ENCODE measurements around the gene CTIF.

Gene CTIF

DNA sequence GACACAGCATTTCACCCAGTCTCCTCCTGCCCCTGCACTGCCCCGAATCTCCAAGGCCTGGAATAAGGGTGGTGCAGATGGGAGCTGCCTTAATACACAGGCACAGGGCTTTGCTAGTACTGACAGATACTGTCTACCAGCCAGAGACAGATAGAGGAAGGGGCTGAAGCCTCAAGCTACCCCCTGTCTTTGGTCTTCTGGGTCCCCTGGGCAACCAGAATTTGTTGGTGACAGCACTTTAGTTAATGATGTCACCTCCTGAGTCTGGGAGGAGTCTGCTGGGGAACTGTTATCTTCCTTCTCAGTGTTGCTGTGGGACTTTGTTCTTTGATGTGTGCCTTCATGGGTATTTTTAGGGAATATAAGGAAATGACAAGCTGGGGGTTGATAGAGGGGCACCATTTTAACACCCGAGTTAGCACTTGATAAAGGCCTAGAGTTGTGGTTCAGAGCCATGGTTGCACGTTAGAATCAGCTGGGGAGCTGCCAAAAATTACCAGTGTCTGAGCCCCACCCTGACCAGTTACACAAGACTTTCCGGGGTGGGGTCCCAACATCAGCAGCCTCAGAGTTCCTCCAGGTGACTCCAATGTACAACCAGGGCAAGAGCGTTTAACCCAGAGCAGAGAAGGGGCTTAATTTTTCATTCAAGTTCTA, 275.1 kb downstream of the CTIF start:
- Histone ChIP-seq H3K27ac (ENCODE audit: low read length) (no peak overlapping the region), H3K9me3 (ENCODE audit: control insufficient read depth, insufficient read depth, low read length) (no peaks in the 10 kb centered on the region), H3K4me1 (ENCODE audit: control insufficient read depth, insufficient read depth, low read length) (no peaks in the 10 kb centered on the region), H3K36me3 (ENCODE audit: control insufficient read depth, insufficient read depth, low read length) (no peaks in the 10 kb centered on the region), H3K27me3 (ENCODE audit: control insufficient read depth, insufficient read depth, low read length) (no peaks in the 10 kb centered on the region), H3K4me3 (ENCODE audit: low read length) (no peak overlapping the region)
- WGBS (ENCODE audit: insufficient coverage, insufficient read length): no CpG with 5 or more reads among the region's 5 CpGs
- no peak for DNase-seq (ENCODE audit: low read depth, low spot score)

DNA sequence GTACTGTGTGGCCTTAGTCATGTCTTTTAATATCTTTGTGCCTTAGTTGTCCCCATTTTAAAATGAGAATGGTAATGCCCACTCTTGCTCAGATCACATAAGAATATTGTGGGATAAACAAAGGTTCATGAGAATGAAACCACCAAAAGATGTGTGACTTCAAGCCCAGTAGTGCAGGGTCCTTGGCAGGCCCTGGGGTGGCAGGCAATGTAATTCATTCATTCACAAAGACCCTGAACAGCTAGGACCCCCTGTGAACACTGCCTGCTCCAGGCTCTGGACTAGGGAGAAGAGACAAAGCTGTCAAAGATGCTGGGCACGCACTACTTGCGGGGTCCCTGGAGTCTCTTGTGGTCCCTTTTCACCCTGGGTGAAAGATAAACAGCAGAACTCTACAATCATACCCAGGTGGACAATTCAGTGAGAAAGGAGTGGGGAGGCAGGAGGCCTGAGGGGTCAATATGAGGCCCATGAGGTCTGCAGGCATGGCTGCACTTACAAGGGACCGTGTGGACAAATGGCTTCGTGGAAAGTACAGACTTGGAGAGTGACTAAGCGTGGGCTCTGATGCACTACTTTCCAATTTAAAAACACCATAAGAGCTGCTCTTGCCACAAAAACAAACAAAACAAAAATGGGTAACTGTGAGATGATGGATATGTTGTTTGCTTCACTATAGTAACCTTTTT, 275.8 kb downstream of the CTIF start:
- DNase-seq (ENCODE audit: low read depth, low spot score): no peak
- no peaks in the 10 kb centered on the region for H3K27me3 ChIP-seq (ENCODE audit: control insufficient read depth, insufficient read depth, low read length)

DNA sequence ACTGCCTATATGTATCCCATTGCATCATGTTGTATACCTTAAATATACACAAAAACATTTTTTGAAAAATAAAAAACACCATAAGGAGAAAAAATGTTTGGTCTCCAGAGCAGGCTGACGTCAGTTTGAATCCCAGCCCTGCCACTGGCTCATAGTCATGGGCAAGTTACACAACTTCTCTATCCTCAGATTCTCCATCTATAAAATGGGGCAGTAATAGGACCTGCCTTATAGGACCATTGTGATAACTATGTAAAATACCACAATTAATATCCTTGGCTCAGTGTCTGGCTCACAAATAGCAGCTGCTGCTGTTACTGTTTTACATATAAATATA, 276.3 kb downstream of the CTIF start:
- H3K27ac ChIP-seq (ENCODE audit: low read length): no peak overlapping the region
- no peaks in the 10 kb centered on the region for H3K27me3 ChIP-seq (ENCODE audit: control insufficient read depth, insufficient read depth, low read length)
- no peaks in the 10 kb centered on the region for H3K36me3 ChIP-seq (ENCODE audit: control insufficient read depth, insufficient read depth, low read length)
- no peaks in the 10 kb centered on the region for H3K9me3 ChIP-seq (ENCODE audit: control insufficient read depth, insufficient read depth, low read length)
- no peak for DNase-seq (ENCODE audit: low read depth, low spot score)
- H3K4me3 ChIP-seq (ENCODE audit: low read length): no peak overlapping the region
- no peaks in the 10 kb centered on the region; the same call in 1 of the 2 replicates for H3K4me1 ChIP-seq (ENCODE audit: control insufficient read depth, insufficient read depth, low read length)
- WGBS (ENCODE audit: insufficient coverage, insufficient read length): no CpG with 5 or more reads among the region's 1 CpG

More for the DNA sequence above, 275.8 kb downstream of the CTIF start:
- no peaks in the 10 kb centered on the region for H3K9me3 ChIP-seq (ENCODE audit: control insufficient read depth, insufficient read depth, low read length)
- no peaks in the 10 kb centered on the region for H3K36me3 ChIP-seq (ENCODE audit: control insufficient read depth, insufficient read depth, low read length)
- H3K4me1 ChIP-seq (ENCODE audit: control insufficient read depth, insufficient read depth, low read length): no peaks in the 10 kb centered on the region; the same call in 1 of the 2 replicates
- no peak overlapping the region for H3K4me3 ChIP-seq (ENCODE audit: low read length)
- no peak overlapping the region for H3K27ac ChIP-seq (ENCODE audit: low read length)
- WGBS (ENCODE audit: insufficient coverage, insufficient read length): no CpG with 5 or more reads among the region's 5 CpGs

DNA sequence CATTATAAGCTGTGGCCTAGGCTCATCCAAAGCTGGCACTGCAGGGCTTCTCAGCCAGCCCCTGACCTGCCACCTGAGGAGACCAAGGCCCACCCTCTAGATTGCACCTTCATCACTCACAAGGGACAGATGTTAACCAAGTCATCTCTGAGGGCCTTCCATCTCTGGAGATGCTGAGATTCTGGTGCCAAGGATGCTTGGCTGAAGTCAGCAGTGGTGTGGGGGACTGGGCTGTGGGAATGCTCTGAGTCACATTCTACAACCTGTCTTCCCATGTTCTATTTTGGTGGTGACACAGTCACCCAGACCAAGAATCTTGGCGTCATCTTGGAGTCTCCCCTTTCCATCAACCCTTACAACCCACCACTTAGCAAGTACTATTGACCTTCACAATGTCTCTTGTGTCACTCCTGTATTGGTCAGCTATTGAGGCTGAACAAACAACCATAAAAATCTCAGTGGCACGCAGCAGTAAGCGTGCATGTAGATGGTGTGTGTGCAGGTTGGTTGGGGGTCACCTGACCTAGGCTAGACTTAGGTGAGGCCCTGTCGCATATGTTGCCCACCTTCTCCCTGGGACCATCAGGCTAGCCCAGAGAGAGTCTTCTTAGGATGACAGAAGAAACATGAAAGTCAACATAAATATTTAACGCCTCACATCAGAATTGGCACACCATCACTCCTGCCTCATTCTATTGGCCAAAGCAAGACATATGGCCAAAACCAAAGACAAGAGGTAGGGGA, 276.9 kb downstream of the CTIF start:
- Histone ChIP-seq H3K4me1 (ENCODE audit: control insufficient read depth, insufficient read depth, low read length) (no peaks in the 10 kb centered on the region; the same call in 1 of the 2 replicates), H3K36me3 (ENCODE audit: control insufficient read depth, insufficient read depth, low read length) (no peaks in the 10 kb centered on the region), H3K9me3 (ENCODE audit: control insufficient read depth, insufficient read depth, low read length) (no peaks in the 10 kb centered on the region), H3K4me3 (ENCODE audit: low read length) (no peak overlapping the region), H3K27me3 (ENCODE audit: control insufficient read depth, insufficient read depth, low read length) (no peaks in the 10 kb centered on the region), H3K27ac (ENCODE audit: low read length) (no peak overlapping the region)
- no peak for DNase-seq (ENCODE audit: low read depth, low spot score)
- no CpG with 5 or more reads among the region's 5 CpGs for WGBS (ENCODE audit: insufficient coverage, insufficient read length)

DNA sequence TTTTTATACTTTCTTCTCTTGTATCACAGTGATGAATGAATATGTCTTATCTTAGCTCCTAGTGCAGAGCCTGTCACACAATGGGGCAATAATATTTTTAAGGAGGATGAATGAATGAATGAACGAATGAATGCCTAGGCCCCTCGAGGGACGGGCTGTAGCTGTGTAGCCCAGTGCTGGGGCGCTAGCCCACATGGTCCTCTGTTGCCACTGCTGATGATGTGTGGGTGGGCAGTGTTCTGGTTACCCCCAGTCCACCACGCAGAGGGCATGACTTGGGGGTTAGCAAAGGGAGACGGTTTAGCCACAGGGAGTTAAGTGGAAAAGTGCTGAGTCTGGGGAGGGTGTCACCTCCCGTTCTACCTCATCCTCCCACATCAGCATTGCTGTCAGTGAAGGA, 277.7 kb downstream of the CTIF start:
- H3K9me3 ChIP-seq (ENCODE audit: control insufficient read depth, insufficient read depth, low read length): no peaks in the 10 kb centered on the region
- no peaks in the 10 kb centered on the region for H3K36me3 ChIP-seq (ENCODE audit: control insufficient read depth, insufficient read depth, low read length)
- no peak for DNase-seq (ENCODE audit: low read depth, low spot score)
- no peak overlapping the region for H3K4me3 ChIP-seq (ENCODE audit: low read length)
- WGBS (ENCODE audit: insufficient coverage, insufficient read length): no CpG with 5 or more reads among the region's 7 CpGs
- no peaks in the 10 kb centered on the region for H3K27me3 ChIP-seq (ENCODE audit: control insufficient read depth, insufficient read depth, low read length)
- H3K27ac ChIP-seq (ENCODE audit: low read length): no peak overlapping the region
- H3K4me1 ChIP-seq (ENCODE audit: control insufficient read depth, insufficient read depth, low read length): no peaks in the 10 kb centered on the region; the same call in 1 of the 2 replicates

DNA sequence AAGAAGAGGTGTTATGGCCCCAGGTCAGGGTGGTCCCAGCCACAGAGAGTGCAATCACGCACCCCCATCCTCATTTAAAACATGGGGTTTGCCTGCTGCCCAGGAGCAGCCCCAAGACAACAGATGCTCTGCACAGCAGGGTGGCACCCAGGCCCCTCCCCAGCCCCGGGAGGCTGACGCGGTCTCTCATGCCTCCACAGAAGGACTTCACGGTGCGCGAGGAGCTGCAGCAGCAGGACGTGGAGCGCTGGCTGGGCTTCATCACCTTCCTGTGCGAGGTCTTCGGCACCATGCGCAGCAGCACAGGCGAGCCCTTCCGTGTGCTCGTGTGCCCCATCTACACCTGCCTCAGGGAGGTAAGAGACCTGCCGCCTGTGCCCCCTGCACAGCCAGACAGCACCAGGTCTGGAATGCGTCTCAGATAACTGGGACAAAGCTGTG, 278.2 kb downstream of the CTIF start:
- no peaks in the 10 kb centered on the region for H3K27me3 ChIP-seq (ENCODE audit: control insufficient read depth, insufficient read depth, low read length)
- H3K4me3 ChIP-seq (ENCODE audit: low read length): no peak overlapping the region
- no peak for DNase-seq (ENCODE audit: low read depth, low spot score)
- H3K27ac ChIP-seq (ENCODE audit: low read length): no peak overlapping the region
- H3K36me3 ChIP-seq (ENCODE audit: control insufficient read depth, insufficient read depth, low read length): no peaks in the 10 kb centered on the region
- no peaks in the 10 kb centered on the region for H3K9me3 ChIP-seq (ENCODE audit: control insufficient read depth, insufficient read depth, low read length)
- H3K4me1 ChIP-seq (ENCODE audit: control insufficient read depth, insufficient read depth, low read length): no peaks in the 10 kb centered on the region; the same call in 1 of the 2 replicates
- WGBS (ENCODE audit: insufficient coverage, insufficient read length): no CpG with 5 or more reads among the region's 17 CpGs

DNA sequence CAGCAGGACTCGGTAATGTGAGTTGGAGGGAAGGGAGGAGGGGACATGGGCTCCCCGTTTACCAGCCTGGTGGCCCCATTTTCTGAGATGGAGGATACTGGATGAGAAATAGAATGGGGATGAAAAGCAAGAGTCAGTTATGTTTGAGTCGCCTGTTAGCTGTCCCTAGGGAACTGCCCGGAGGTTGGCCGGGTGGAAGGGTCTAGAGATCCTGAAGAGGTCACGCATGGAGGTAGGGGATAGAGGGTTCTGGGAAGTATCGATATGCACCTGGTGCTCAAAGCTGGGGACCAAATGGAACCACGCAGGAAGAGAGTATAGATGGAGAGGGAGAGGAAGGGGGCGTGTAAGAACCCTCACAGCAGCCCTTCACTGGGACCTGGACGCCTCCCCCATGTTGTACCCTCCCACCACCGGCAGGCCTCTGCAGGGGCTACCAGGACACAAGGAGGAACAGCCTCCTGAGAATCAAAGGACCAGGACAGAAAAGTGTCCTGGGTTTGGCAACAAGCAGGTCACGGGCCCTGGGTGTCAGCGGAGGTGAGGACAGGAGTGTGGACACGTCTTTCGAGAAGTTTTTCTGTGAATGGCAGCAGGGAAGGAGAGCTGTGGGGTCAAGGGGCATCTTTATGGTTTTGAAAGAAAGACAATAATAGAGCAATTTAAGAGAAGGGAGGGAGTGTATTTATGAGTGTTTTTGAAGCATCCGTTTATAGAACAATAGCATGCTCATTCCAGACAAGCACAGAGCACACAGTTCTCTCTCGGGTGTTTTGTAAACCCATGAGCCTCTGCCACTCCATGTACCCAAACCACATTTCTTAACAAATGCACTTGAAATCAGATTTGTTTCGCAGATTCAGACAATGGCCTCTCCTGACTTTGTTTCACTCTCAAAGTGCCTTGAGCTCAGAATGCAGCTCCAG, 279.8 kb downstream of the CTIF start:
- Histone ChIP-seq H3K4me1 (ENCODE audit: control insufficient read depth, insufficient read depth, low read length) (no peaks in the 10 kb centered on the region; the same call in 1 of the 2 replicates), H3K27ac (ENCODE audit: low read length) (no peak overlapping the region), H3K9me3 (ENCODE audit: control insufficient read depth, insufficient read depth, low read length) (no peaks in the 10 kb centered on the region), H3K4me3 (ENCODE audit: low read length) (no peak overlapping the region), H3K27me3 (ENCODE audit: control insufficient read depth, insufficient read depth, low read length) (no peaks in the 10 kb centered on the region), H3K36me3 (ENCODE audit: control insufficient read depth, insufficient read depth, low read length) (no peaks in the 10 kb centered on the region)
- DNase-seq (ENCODE audit: low read depth, low spot score): no peak
- 100% methylated on average over 1 of the region's 18 CpGs for WGBS (ENCODE audit: insufficient coverage, insufficient read length)

DNA sequence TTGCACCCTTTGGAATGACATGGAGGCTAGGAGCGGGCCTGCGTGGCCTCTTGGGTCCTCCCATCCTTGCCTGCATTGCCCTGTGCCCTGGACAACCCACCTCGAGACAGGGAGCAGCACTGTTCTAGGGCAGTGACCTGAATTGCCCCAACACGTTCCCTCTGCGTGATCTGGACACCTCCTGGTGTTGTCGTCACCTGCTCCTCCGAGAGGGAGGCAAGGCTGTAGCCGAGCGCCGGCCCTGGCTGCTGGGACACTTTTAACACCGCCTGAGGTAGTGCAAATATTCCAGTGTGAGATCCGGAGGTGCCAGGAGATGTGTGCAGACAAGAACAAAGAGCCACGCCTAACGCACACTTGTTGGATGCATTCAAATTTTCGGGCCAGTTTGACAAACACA, 280.4 kb downstream of the CTIF start:
- H3K4me1 ChIP-seq (ENCODE audit: control insufficient read depth, insufficient read depth, low read length): no peaks in the 10 kb centered on the region; the same call in 1 of the 2 replicates
- no peak overlapping the region for H3K4me3 ChIP-seq (ENCODE audit: low read length)
- H3K9me3 ChIP-seq (ENCODE audit: control insufficient read depth, insufficient read depth, low read length): no peaks in the 10 kb centered on the region
- no peaks in the 10 kb centered on the region for H3K27me3 ChIP-seq (ENCODE audit: control insufficient read depth, insufficient read depth, low read length)
- H3K36me3 ChIP-seq (ENCODE audit: control insufficient read depth, insufficient read depth, low read length): no peaks in the 10 kb centered on the region
- no peak overlapping the region for H3K27ac ChIP-seq (ENCODE audit: low read length)
- DNase-seq (ENCODE audit: low read depth, low spot score): no peak
- WGBS (ENCODE audit: insufficient coverage, insufficient read length): no CpG with 5 or more reads among the region's 15 CpGs

DNA sequence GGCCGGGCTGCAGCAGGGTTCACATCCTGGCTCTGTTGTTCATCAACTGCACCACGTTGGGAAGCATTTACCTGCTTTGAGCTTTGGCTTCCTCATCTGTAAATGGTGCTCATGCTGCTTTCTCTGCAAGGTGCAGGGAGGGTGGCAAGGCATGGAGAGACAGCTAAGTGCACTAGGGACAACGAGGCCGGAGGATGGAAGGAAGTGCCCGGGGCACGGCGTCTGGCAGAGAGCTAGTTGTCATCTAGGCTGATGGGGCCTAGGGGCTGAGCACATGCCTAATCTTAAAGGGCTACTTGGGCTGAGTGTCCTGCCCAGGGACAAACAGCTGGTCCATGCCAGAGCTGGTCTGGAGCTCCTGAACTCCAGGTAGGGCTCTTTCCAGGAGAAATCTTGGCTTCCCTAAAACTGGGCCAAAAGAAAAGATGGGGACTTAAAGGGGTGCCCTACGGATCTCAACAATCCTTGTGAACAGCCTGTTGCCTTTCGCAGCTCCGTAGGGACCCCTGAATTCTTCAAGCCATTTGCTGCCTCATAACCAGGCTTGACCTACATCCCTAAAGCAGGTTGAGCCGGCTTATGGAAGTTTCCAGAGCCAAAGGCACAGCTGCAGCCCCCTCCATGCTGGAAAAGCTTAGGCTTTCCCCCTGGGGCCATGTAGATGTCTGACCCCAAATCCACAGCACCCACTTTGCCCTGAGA, 281.1 kb downstream of the CTIF start:
- H3K27me3 ChIP-seq (ENCODE audit: control insufficient read depth, insufficient read depth, low read length): no peaks in the 10 kb centered on the region
- H3K36me3 ChIP-seq (ENCODE audit: control insufficient read depth, insufficient read depth, low read length): no peaks in the 10 kb centered on the region
- DNase-seq (ENCODE audit: low read depth, low spot score): no peak
- no peaks in the 10 kb centered on the region; the same call in 1 of the 2 replicates for H3K4me1 ChIP-seq (ENCODE audit: control insufficient read depth, insufficient read depth, low read length)
- no peak overlapping the region for H3K27ac ChIP-seq (ENCODE audit: low read length)
- H3K9me3 ChIP-seq (ENCODE audit: control insufficient read depth, insufficient read depth, low read length): no peaks in the 10 kb centered on the region
- H3K4me3 ChIP-seq (ENCODE audit: low read length): no peak overlapping the region
- no CpG with 5 or more reads among the region's 11 CpGs for WGBS (ENCODE audit: insufficient coverage, insufficient read length)

Data from iPS DF 6.9 (cell line).